Lower leg skin (tissue), 3 donors: ENCODE data around the gene UGT1A5.

Experiments used
- POLR2A ChIP-seq, 2 donors: fragments of 450-650 bp; IDR thresholded peaks; one replicate each; pipeline ENCODE4 v1.6.1; 2016 to 2017; ENCODE audit warnings: antibody characterized with exemption in 2 of 2, mild to moderate bottlenecking in 1 of 2, moderate library complexity in 1 of 2
- TF ChIP-seq, protein P1 (sequence below), 3 donors: fragments of 450-650 bp; IDR thresholded peaks; one replicate each; pipeline ENCODE4 v1.5.1; 2016; ENCODE audit warnings: antibody characterized with exemption in 3 of 3, mild to moderate bottlenecking in 3 of 3, moderate library complexity in 2 of 3

DNA sequence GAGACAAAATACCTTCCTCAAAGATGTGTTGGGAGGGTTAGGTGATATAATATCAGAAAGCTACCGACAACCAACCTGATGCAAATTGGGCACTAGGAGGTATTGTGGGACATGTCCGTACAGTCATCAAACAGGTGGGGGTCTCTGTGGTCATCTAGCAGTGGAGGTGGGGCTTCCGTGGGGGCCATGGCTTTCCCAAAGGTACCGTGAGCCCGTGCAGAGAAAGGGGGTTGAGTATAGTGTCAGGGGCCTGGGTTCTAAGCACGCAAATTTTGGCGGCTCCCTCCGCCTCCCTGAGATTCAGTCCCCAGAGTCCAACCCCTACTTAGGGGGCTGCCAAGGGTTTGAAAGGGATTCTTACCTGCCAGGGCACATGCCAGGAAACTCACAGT is 109.0 kb downstream of the UGT1A5 start:
- TF ChIP-seq, protein P1, sequence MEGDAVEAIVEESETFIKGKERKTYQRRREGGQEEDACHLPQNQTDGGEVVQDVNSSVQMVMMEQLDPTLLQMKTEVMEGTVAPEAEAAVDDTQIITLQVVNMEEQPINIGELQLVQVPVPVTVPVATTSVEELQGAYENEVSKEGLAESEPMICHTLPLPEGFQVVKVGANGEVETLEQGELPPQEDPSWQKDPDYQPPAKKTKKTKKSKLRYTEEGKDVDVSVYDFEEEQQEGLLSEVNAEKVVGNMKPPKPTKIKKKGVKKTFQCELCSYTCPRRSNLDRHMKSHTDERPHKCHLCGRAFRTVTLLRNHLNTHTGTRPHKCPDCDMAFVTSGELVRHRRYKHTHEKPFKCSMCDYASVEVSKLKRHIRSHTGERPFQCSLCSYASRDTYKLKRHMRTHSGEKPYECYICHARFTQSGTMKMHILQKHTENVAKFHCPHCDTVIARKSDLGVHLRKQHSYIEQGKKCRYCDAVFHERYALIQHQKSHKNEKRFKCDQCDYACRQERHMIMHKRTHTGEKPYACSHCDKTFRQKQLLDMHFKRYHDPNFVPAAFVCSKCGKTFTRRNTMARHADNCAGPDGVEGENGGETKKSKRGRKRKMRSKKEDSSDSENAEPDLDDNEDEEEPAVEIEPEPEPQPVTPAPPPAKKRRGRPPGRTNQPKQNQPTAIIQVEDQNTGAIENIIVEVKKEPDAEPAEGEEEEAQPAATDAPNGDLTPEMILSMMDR (IDR thresholded peaks at IDR 0.05) = no peak
- no peak for TF ChIP-seq POLR2A (IDR thresholded peaks at IDR 0.05)
